ENCODE results near the gene LPP.

Gene LPP

GRCh38 chr3:188170461-188171459 lies 16.8 kb downstream of the LPP start:
- H3K27ac ChIP-seq = no peak overlapping the region
- H3K4me3 ChIP-seq (ENCODE audit: low read depth, low read length) = no peak overlapping the region
- TF ChIP-seq CTCF (IDR thresholded peaks at IDR 0.05; ENCODE audit: low read depth, low read length, missing control alignments) = no peak
- no peaks in the 10 kb centered on the region for H3K36me3 ChIP-seq (replicated peaks)
- DNase-seq = no peak
- in situ Hi-C loops (cut with HindIII; ENCODE audit: low pct_ligation_motif_present, low sequenced_read_pairs) = no loop called here
- no peaks in the 10 kb centered on the region for H3K27me3 ChIP-seq (replicated peaks)

- no peak for TF ChIP-seq CTCF (IDR thresholded peaks at IDR 0.05; ENCODE audit: low read depth, low read length, missing control alignments)
- no peak for DNase-seq
- in situ Hi-C loops (cut with HindIII; ENCODE audit: low pct_ligation_motif_present, low sequenced_read_pairs) = no loop called here
- H3K27me3 ChIP-seq (replicated peaks) = no peaks in the 10 kb centered on the region
- H3K27ac ChIP-seq = no peak overlapping the region
- no peak overlapping the region for H3K4me3 ChIP-seq (ENCODE audit: low read depth, low read length)
- no peaks in the 10 kb centered on the region for H3K36me3 ChIP-seq (replicated peaks)
Observed at GRCh38 chr3:188171682-188172467, 17.9 kb downstream of the LPP start.

GRCh38 chr3:188174317-188175044 lies 20.5 kb downstream of the LPP start:
- H3K27ac ChIP-seq = no peak overlapping the region
- no peak overlapping the region for H3K4me3 ChIP-seq (ENCODE audit: low read depth, low read length)
- DNase-seq = no peak
- peaks cover 2% of the 10 kb centered on the region for H3K36me3 ChIP-seq (replicated peaks)
- in situ Hi-C loops (cut with HindIII; ENCODE audit: low pct_ligation_motif_present, low sequenced_read_pairs) = no loop called here
- no peak for TF ChIP-seq CTCF (IDR thresholded peaks at IDR 0.05; ENCODE audit: low read depth, low read length, missing control alignments)
- H3K27me3 ChIP-seq (replicated peaks) = no peaks in the 10 kb centered on the region

GRCh38 chr3:188176476-188176875 lies 22.5 kb downstream of the LPP start:
- no peak for DNase-seq
- Histone ChIP-seq H3K4me3 (ENCODE audit: low read depth, low read length) (no peak overlapping the region), H3K27me3 (replicated peaks) (no peaks in the 10 kb centered on the region), H3K27ac (no peak overlapping the region), H3K36me3 (replicated peaks) (peaks cover 2% of the 10 kb centered on the region)
- TF ChIP-seq CTCF (IDR thresholded peaks at IDR 0.05; ENCODE audit: low read depth, low read length, missing control alignments) = no peak
- in situ Hi-C loops (cut with HindIII; ENCODE audit: low pct_ligation_motif_present, low sequenced_read_pairs) = no loop called here

GRCh38 chr3:188176884-188177283 lies 22.9 kb downstream of the LPP start:
- no peak for TF ChIP-seq CTCF (IDR thresholded peaks at IDR 0.05; ENCODE audit: low read depth, low read length, missing control alignments)
- no peak overlapping the region for H3K27ac ChIP-seq
- no peak overlapping the region for H3K4me3 ChIP-seq (ENCODE audit: low read depth, low read length)
- H3K36me3 ChIP-seq (replicated peaks) = peaks cover 2% of the 10 kb centered on the region
- in situ Hi-C loops (cut with HindIII; ENCODE audit: low pct_ligation_motif_present, low sequenced_read_pairs) = no loop called here
- H3K27me3 ChIP-seq (replicated peaks) = no peaks in the 10 kb centered on the region
- DNase-seq = no peak
